Chondrocyte (in vitro differentiated cells): Measurements from ENCODE around the gene NUDT21. TPM values are rescaled to one million over a fixed set of nuclear protein-coding genes. Genes with fewer than 3 reads are reported as not detected.

Source experiments
- DNase-seq: peaks from one replicate; pipeline ENCODE4 v3.0.0; 2021; ENCODE audit warnings: mixed read lengths, low spot score
- H3K27ac Mint-ChIP-seq: one replicate; pipeline ENCODE4 v1.8.0; 2021; ENCODE audit warnings: mild to moderate bottlenecking, moderate library complexity, mixed read lengths; ENCODE audit not compliant: unreplicated experiment
- H3K27me3 Mint-ChIP-seq: 2 replicates; pipeline ENCODE4 v1.8.0; 2021; ENCODE audit warnings: low read depth, mixed read lengths
- H3K36me3 Mint-ChIP-seq: 2 replicates; pipeline ENCODE4 v1.8.0; 2021; ENCODE audit warnings: low read depth, mixed read lengths
- H3K4me1 Mint-ChIP-seq: 2 replicates; pipeline ENCODE4 v1.8.0; 2021; ENCODE audit warnings: low read depth, mild to moderate bottlenecking, mixed read lengths
- H3K4me3 Mint-ChIP-seq: one replicate; pipeline ENCODE4 v1.8.0; 2021; ENCODE audit warnings: mild to moderate bottlenecking, moderate library complexity, mixed read lengths; ENCODE audit not compliant: unreplicated experiment
- H3K9me3 Mint-ChIP-seq: 2 replicates; pipeline ENCODE4 v1.8.0; 2021; ENCODE audit warnings: low read depth, mixed read lengths
- CTCF ChIP-seq: fragments of 200-600 bp; sonication (generic); IDR thresholded peaks from 2 replicates; pipeline ENCODE4 v1.5.0; 2021; ENCODE audit warnings: antibody characterized with exemption, mild to moderate bottlenecking, moderate library complexity
- total RNA-seq: library from RNA; stranded (reverse); gene quantifications from 3 replicates; pipeline ENCODE4 v1.2.1, GENCODE V29; 2021

The NUDT21 gene
- total RNA-seq, 1 donor from 2014 or later: 69.0 TPM

- Mint-ChIP-seq H3K4me3 (no peak overlapping the region), H3K9me3 (no peaks in the 10 kb centered on the region), H3K36me3 (peaks cover 12% of the 10 kb centered on the region), H3K4me1 (peaks cover 21% of the 10 kb centered on the region), H3K27me3 (no peaks in the 10 kb centered on the region), H3K27ac (no peak overlapping the region)
- no peak for DNase-seq
- TF ChIP-seq CTCF: no peak
Measured at GRCh38 chr16:56411624-56412023, 39.5 kb downstream of the NUDT21 start.

GRCh38 chr16:56411123-56411522 lies 40.0 kb downstream of the NUDT21 start:
- no peaks in the 10 kb centered on the region for H3K9me3 Mint-ChIP-seq
- no peak for TF ChIP-seq CTCF
- no peak overlapping the region for H3K27ac Mint-ChIP-seq
- DNase-seq: no peak
- no peaks in the 10 kb centered on the region for H3K27me3 Mint-ChIP-seq
- peaks cover 21% of the 10 kb centered on the region for H3K4me1 Mint-ChIP-seq
- peaks cover 12% of the 10 kb centered on the region for H3K36me3 Mint-ChIP-seq
- no peak overlapping the region for H3K4me3 Mint-ChIP-seq

GRCh38 chr16:56409195-56409594 lies 41.9 kb downstream of the NUDT21 start:
- Mint-ChIP-seq H3K27me3 (no peaks in the 10 kb centered on the region), H3K4me1 (peaks cover 9% of the 10 kb centered on the region), H3K4me3 (no peak overlapping the region), H3K27ac (no peak overlapping the region), H3K9me3 (no peaks in the 10 kb centered on the region), H3K36me3 (peaks cover 14% of the 10 kb centered on the region)
- no peak for TF ChIP-seq CTCF
- DNase-seq: no peak

GRCh38 chr16:56408379-56409098 lies 42.6 kb downstream of the NUDT21 start:
- DNase-seq: no peak
- peaks cover 14% of the 10 kb centered on the region for H3K36me3 Mint-ChIP-seq
- no peak overlapping the region for H3K4me3 Mint-ChIP-seq
- no peak for TF ChIP-seq CTCF
- peaks cover 6% of the 10 kb centered on the region for H3K4me1 Mint-ChIP-seq
- H3K9me3 Mint-ChIP-seq: no peaks in the 10 kb centered on the region
- no peaks in the 10 kb centered on the region for H3K27me3 Mint-ChIP-seq
- peak overlapping the region; percentile 49 for H3K27ac Mint-ChIP-seq

- no peak for DNase-seq
- H3K27me3 Mint-ChIP-seq: no peaks in the 10 kb centered on the region
- no peak overlapping the region for H3K4me3 Mint-ChIP-seq
- no peak overlapping the region for H3K27ac Mint-ChIP-seq
- peaks cover 28% of the 10 kb centered on the region for H3K36me3 Mint-ChIP-seq
- no peaks in the 10 kb centered on the region for H3K9me3 Mint-ChIP-seq
- H3K4me1 Mint-ChIP-seq: peaks cover 5% of the 10 kb centered on the region
- TF ChIP-seq CTCF: no peak
Measured at GRCh38 chr16:56405977-56406672, 45.0 kb downstream of the NUDT21 start.
